Heart left ventricle (tissue), 16 donors: ENCODE data around the gene PYGL. TPM values are rescaled to one million over a fixed set of nuclear protein-coding genes. Genes with fewer than 3 reads are reported as not detected.

Experiments used
- ATAC-seq, 4 donors: fragments of 200-7000 bp; cut with Tn5 transposase; one replicate each; pipeline ENCODE4 v1.9.1; 2020 to 2022; ENCODE audit warnings: moderate library complexity in 4 of 4, mild to moderate bottlenecking in 3 of 4, moderate number of reproducible peaks in 1 of 4
- DNase-seq, 5 donors: peaks; one replicate each; pipeline ENCODE4 v3.0.0-alpha.2; 2020
- H3K27ac ChIP-seq, 12 donors: fragments of 200-600 bp; sonication (generic) in 4 of 12; one replicate each; pipeline versions ENCODE4 v1.5.0 to v1.8.0; 2016 to 2022; ENCODE audit warnings: mild to moderate bottlenecking in 2 of 12
- H3K27me3 ChIP-seq, 9 donors: fragments of 200-600 bp; sonication (generic) in 2 of 9; one replicate each; pipeline versions ENCODE4 v1.5.1 to v1.8.0; 2016 to 2022; ENCODE audit warnings: mild to moderate bottlenecking in 3 of 9
- H3K36me3 ChIP-seq, 9 donors: fragments of 200-600 bp; sonication (generic) in 2 of 9; one replicate each; pipeline versions ENCODE4 v1.5.0 to v1.8.0; 2018 to 2022; ENCODE audit warnings: mild to moderate bottlenecking in 2 of 9
- H3K4me1 ChIP-seq, 12 donors: fragments of 200-600 bp; sonication (generic) in 4 of 12; one replicate each; pipeline versions ENCODE4 v1.5.0 to v1.8.0; 2016 to 2022; ENCODE audit warnings: mild to moderate bottlenecking in 3 of 12
- H3K4me3 ChIP-seq, 12 donors: fragments of 200-600 bp; sonication (generic) in 4 of 12; one replicate each; pipeline versions ENCODE4 v1.5.0 to v1.8.0; 2017 to 2022; ENCODE audit warnings: mild to moderate bottlenecking in 9 of 12, moderate library complexity in 4 of 12
- H3K9me3 ChIP-seq, 12 donors: fragments of 200-600 bp; sonication (generic) in 4 of 12; one replicate each; pipeline versions ENCODE4 v1.5.0 to v1.8.0; 2016 to 2022; ENCODE audit warnings: mild to moderate bottlenecking in 1 of 12
- POLR2A ChIP-seq, 2 donors: fragments of 450-650 bp; IDR thresholded peaks; one replicate each; pipeline ENCODE4 v1.6.1; 2017; ENCODE audit warnings: antibody characterized with exemption in 2 of 2, mild to moderate bottlenecking in 2 of 2, moderate library complexity in 2 of 2
- WGBS, 4 donors: extraction: QIAGEN DNeasy Blood & Tissue Kit in 2 of 4; methylation state at CpG; one replicate each; pipeline versions ENCODE4 v1.1.5 to v1.1.7; 2013 to 2018; 5-methylcytosine and 5-hydroxymethylcytosine counted together
- intact Hi-C, 10 donors: fragments of 100-400 bp; cut with DNase I; formaldehyde crosslinking; loops; one replicate each; pipeline versions ENCODE4 v1.11.1 to v1.14.2; 2022
- polyA plus RNA-seq, 2 donors: library from polyadenylated mRNA; stranded (reverse); fragments of 200-250 nt; gene quantifications; one replicate each; pipeline ENCODE4 v1.2.3, GENCODE V29; 2013
- total RNA-seq, 9 donors: library from RNA; depleted of rRNA in 2 of 9; stranded (reverse); fragments of >200 nt in 2 of 9; fragmentation: NEBNext Ultra II Directional in 3 of 9; extraction: Animal tissue kit (Norgen Biotek cat#: 25700) in 3 of 9; gene quantifications; one replicate each; pipeline versions ENCODE4 v1.1.0 to v1.2.4, GENCODE V29; 2016 to 2023
- TF ChIP-seq, protein P1 (sequence below), 12 donors: fragments of 200-600 bp; sonication (generic) in 4 of 12; IDR thresholded peaks; one replicate each; pipeline versions ENCODE4 v1.5.0 to v1.8.0; 2018 to 2022; ENCODE audit warnings: antibody characterized with exemption in 12 of 12, mild to moderate bottlenecking in 5 of 12
- donor health status: ischemic (EF 13 %, LVEDD 7.1; RV severe dilation, severe dysfunction).
- donor health status: healthy with polysubstance abuse.
- donor health status: DM: no; HTN: yes; CAD: no.
- donor health status: DM: no; HTN: no; CAD: no.
- donor health status: ischemic (EF 25% LVEDD 6.9; RV normal size, moderate dysfunction).
- donor health status: ischemic (EF 25% LVEDD 5.7; RV mildly dilated, moderate dysfunction).
- donor health status: healthy.
- donor health status: DM: yes; HTN: yes; CAD: no.
- donor health status: ischemic (EF 35%, LVEDD 5.7; RV mildly dilated, moderate dysfunction).
- donor health status: nonischemic (EF 11% LVEDD 7.7; RV severe dilation, severe dysfunction).
- donor health status: DM: yes; HTN: yes; CAD: no.
- donor health status: PGD.
- donor health status: ischemic (EF 29% LVEDD 5.4; RV normal size, mild dysfunction).
- donor health status: nonischemic (EF 23%, LVEDD 6.1; RV moderate dilation, normal function).

PYGL gene
- total and polyA plus RNA-seq, 11 donors, result 2.3 to 25.5 (median 6.7) TPM

DNA sequence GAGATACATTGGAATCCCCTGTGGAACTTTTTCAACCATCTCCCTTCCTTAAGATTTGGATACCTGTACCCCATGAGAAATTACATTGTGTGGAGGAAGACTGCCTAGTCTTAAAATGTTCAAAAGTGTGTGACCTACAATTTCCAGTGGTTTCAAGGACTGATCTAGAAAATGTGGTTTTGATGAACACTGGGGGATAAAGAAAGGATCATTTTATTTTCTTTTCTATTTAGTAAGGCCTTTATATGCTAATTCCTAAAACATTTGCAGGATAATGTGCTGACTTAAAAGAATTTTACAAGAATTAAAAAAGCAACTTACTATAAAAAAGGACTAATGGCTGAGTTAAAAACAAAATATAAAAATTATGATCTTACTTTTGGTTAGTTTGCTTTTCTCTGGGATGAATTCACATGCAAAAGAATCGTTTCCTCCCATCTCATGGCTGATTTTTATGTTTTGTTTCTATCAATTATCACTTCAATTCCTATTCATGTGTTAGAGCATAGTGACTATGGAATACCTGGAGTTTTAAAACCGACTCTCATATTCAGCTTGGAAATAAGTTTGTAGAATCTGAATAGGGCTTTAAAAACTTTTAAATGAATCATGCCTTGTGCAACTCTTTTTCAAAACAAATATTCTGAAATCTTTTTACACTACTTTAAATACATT lies 39.9 kb upstream of the PYGL start:
- ATAC-seq, result no peak

DNA sequence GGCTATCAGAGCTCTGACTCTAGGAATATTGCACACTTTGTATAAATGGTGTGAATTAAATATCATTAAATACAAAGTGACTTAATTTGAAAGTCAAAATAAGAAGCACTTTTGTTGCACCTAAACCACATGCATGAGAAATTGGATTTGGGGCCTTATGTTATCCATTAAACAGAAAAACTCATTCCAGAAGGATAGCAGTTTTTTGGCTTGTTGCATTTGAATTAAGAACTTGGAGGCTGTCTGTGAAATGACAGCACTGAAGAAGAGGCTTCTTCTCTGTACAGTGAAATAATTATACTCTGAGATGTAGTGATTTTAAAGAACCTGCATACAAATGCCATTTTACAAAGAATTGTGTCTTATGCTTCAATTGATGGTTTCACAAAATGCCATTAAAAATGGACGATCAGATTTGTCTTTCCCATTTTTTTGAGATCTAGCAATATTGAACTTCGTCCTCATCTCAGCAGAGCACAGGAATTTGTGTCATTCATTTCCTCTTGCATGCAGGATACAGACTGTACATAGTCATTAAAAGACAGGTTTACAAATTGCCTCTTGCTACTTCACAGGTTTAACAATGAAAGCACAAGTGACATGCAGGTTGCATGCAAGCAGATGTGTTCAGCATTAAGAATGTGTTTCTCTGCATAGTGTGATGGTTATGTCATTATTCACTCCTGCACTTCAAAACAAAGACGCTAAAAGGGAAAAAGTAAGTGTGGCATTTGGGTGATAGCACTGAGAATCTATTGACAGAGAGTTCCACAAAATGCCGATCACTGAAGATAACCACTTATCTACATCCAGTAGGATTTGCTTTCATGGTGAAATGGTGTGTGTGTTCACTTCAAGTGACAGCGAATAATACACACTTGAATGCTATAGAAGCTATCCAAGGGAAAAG lies 35.9 kb upstream of the PYGL start:
- ATAC-seq (no peak), DNase-seq (no peak)
- no peak overlapping the region for H3K27ac ChIP-seq
- intact Hi-C loops, result no loop called here
- no peaks in the 10 kb centered on the region for H3K36me3 ChIP-seq
- H3K9me3 ChIP-seq, result no peaks in the 10 kb centered on the region
- 52 to 67% (median 63%) methylated on average over 5 of the region's 5 CpGs for WGBS, 4 donors
- peaks cover 0 to 4% (median 0%) of the 10 kb centered on the region in 12 donors for H3K4me1 ChIP-seq
- H3K4me3 ChIP-seq, result no peak overlapping the region
- H3K27me3 ChIP-seq, result no peaks in the 10 kb centered on the region
- TF ChIP-seq POLR2A (IDR thresholded peaks at IDR 0.05), result no peak
- TF ChIP-seq, protein P1, sequence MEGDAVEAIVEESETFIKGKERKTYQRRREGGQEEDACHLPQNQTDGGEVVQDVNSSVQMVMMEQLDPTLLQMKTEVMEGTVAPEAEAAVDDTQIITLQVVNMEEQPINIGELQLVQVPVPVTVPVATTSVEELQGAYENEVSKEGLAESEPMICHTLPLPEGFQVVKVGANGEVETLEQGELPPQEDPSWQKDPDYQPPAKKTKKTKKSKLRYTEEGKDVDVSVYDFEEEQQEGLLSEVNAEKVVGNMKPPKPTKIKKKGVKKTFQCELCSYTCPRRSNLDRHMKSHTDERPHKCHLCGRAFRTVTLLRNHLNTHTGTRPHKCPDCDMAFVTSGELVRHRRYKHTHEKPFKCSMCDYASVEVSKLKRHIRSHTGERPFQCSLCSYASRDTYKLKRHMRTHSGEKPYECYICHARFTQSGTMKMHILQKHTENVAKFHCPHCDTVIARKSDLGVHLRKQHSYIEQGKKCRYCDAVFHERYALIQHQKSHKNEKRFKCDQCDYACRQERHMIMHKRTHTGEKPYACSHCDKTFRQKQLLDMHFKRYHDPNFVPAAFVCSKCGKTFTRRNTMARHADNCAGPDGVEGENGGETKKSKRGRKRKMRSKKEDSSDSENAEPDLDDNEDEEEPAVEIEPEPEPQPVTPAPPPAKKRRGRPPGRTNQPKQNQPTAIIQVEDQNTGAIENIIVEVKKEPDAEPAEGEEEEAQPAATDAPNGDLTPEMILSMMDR (IDR thresholded peaks at IDR 0.05), result no peak

More for the DNA sequence above, 39.9 kb upstream of the PYGL start:
- intact Hi-C loops, result no loop called here
- TF ChIP-seq POLR2A (IDR thresholded peaks at IDR 0.05), result no peak
- TF ChIP-seq, protein P1 (IDR thresholded peaks at IDR 0.05), result no peak
- Histone ChIP-seq H3K4me1 (no peaks in the 10 kb centered on the region), H3K27me3 (no peaks in the 10 kb centered on the region), H3K27ac (no peak overlapping the region), H3K9me3 (no peaks in the 10 kb centered on the region), H3K36me3 (no peaks in the 10 kb centered on the region), H3K4me3 (no peak overlapping the region)
- 79 to 89% (median 81%) methylated on average over 2 of the region's 2 CpGs for WGBS, 4 donors
- no peak for DNase-seq

DNA sequence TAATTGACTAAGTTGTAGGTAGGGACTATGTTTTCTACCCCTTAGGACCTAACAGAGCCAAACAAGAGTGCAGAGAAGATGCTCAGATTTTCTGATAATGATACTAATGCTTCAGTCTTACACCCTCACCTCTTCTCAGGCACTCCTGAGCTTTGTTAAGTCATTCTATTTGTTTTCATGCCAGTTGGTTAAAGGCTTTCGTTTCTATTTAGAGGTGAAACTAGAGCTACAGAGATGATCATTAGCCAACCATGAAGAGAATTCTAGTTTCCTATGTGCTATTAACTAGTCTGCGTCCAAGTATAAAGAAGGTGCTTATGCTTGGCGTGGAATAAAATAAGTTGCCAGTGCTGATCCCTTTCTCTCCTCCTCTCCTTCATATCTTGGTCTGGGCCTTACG lies 34.6 kb upstream of the PYGL start:
- ATAC-seq, result no peak
- TF ChIP-seq, protein P1 (IDR thresholded peaks at IDR 0.05), result no peak
- TF ChIP-seq POLR2A (IDR thresholded peaks at IDR 0.05), result no peak
- 85 to 95% (median 90%) methylated on average over 4 of the region's 4 CpGs for WGBS, 4 donors

DNA sequence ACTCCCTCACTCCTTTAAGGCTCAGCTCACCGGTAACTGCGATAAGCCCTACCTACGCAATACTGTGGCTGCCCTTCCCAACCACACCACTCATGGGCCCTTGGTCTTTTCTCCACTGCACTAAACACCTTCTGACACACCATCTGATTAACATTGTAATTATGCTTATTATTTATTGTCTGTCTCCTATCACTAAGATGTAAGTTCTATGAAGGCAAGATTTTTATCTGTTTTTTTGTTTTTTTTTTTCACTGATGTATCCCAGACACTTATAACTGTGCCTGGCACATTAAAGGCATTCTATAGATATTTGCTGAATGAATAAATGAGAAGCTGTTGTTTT lies 34.2 kb upstream of the PYGL start:
- TF ChIP-seq, protein P1 (IDR thresholded peaks at IDR 0.05), result no peak
- TF ChIP-seq POLR2A (IDR thresholded peaks at IDR 0.05), result no peak
- H3K36me3 ChIP-seq, result no peaks in the 10 kb centered on the region
- no peak for ATAC-seq
- H3K27me3 ChIP-seq, result no peaks in the 10 kb centered on the region
- WGBS, 4 donors, result 83 to 92% (median 89%) methylated on average over 3 of the region's 3 CpGs
- intact Hi-C loops, result no loop called here
- H3K4me3 ChIP-seq, result no peak overlapping the region
- H3K4me1 ChIP-seq, result peaks cover 0 to 4% (median 0%) of the 10 kb centered on the region in 12 donors
- no peak overlapping the region for H3K27ac ChIP-seq
- DNase-seq, result no peak
- H3K9me3 ChIP-seq, result no peaks in the 10 kb centered on the region

More for the DNA sequence above, 34.6 kb upstream of the PYGL start:
- Histone ChIP-seq H3K4me3 (no peak overlapping the region), H3K4me1 (peaks cover 0 to 4% (median 0%) of the 10 kb centered on the region in 12 donors), H3K27me3 (no peaks in the 10 kb centered on the region), H3K36me3 (no peaks in the 10 kb centered on the region), H3K27ac (no peak overlapping the region), H3K9me3 (no peaks in the 10 kb centered on the region)
- intact Hi-C loops, result no loop called here
- DNase-seq, result no peak
